Measurements from ENCODE around the gene TIPIN.
A peak's percentile ranks its signal among the peaks of the same experiment; 100 is the strongest.

The TIPIN gene

GRCh38 chr15:66302489-66303278 lies 53.8 kb downstream of the TIPIN start:
- no peak for DNase-seq (ENCODE audit: low read depth)

GRCh38 chr15:66298803-66299251 lies 57.7 kb downstream of the TIPIN start:
- no peak for DNase-seq (ENCODE audit: low read depth)

DNA sequence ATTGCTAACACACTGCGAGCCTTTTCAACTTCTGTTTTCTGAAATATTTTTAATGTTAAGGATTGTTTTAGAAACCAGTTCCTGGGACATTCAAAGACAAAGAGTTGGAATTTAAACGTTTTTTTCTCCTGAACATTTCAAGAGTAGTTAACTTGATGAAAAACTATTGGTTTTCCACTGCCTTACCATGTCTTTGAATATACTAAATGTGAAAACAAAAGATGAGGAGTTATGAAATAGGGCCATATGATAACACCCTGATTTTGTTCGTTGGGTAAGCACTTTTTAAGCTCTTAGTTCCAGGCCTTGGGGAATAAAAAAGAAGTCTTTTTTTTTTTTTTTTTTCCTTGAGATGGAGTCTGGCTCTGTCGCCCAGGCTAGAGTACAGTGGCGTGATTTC lies 60.3 kb downstream of the TIPIN start:
- no peak for DNase-seq (ENCODE audit: low read depth)

DNA sequence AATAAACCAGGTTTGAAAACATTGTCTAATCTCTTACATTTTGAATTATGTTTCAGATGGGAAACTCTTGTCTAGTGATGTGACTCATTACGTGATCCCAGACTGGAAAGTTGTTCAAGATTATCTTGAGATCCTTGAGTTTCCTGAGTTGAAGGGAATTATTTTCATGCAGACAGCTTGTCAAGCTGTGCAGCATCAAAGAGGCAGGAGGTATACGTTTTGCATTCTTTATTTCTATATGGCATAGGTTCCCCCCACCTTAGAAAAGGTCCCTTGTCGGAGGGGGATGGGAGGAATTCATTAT lies 61.6 kb downstream of the TIPIN start:
- DNase-seq (ENCODE audit: low read depth) = peak; percentile 54

DNA sequence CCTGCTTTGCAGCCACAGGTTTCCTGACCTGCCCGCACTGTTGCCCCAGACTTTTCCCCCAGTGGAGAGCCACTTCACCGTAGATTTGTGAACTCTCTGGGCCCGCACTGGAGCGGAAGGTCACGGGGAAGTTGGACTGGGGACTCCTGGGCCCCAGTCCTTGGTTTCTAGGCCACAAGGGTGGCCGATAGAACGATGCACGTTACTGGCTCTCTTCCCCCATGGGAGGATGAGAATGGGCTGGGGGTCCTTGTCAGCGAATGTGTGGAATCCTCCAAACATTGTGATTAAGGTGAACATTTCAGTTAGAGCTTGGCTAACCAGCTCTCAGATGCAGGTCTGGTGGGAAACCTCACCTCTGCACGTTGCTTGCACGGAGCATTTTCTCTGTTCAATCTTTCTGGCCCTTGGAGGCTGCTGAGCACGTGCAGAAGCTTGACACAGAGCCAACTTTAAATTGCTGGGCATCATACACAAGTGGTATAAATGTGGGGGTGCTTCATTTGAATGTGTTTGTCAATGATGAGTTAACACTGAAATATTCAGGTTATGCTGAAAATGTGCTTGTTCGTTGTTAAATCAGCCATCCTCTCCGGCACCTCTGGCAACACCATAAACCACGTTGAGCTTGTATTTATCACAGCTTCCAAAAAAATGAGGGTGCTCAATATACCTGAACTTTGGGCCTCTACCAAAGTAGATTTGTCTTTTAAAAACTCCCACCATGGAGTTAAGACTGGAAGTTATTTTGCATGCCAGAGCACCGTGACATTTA lies 62.1 kb downstream of the TIPIN start:
- DNase-seq (ENCODE audit: low read depth) = peak; percentile 85

- DNase-seq (ENCODE audit: low read depth) = peak; percentile 66
Measured at GRCh38 chr15:66293419-66294156, 62.9 kb downstream of the TIPIN start, which contains the start of gene DIS3L. DIS3L (plus strand) TSS chr15:66293568; CDS start chr15:66293597, 29 bp downstream.

GRCh38 chr15:66292571-66293418 lies 63.7 kb downstream of the TIPIN start:
- DNase-seq (ENCODE audit: low read depth) = no peak

DNA sequence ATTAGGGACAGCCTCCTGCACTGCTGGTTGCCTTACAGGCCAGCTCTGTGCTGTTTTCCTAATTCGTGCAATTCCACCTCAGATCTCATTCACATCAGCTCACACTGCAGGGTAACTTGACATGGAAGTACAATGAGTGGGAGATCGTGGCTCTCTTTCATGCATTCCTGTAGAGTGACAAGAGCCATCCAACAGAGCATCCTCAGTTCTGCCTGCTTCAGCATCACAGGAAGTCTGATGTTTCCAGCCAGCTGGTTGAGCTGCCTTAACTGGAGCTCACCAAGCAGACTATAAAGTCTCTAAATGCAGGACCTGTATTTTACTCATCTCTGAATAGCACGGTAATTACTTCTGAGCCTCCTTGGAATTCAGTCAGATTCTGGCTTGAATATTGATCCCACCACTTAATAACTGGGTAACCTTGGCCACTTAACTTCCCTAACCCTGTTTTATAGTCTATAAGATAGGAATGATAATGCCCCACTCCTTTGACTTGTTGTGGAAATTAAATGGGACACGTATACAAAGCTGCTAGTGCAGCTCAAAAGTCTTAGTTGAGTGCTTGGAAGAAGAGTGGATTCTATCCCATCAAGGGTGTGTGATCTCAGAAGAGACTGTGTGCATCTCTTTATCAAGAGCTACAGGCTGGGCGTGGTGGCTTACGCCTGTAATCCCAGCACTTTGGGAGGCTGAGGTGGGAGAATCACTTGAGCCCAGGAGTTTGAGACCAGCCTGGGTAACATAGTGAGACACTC lies 64.5 kb downstream of the TIPIN start:
- DNase-seq (ENCODE audit: low read depth) = peak; percentile 52

DNA sequence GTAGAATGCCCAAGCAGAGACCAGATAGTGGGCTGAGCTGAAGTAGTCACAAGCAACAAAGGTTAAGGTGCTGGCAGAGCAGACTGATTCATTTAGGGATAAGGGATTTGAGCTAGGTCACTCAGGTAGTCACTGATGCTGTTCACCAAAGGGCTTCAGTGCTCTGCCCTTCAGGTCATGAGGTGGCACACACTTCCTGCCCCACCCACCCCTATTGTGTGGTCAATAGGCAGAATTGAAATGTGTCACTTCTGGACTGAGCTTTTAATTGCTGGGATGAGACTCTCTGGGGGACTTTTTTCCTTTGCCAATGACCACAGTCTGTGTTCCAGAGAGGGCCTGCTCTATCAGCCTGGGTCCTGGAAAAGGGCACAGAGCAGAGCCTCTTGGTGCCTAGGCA lies 66.0 kb downstream of the TIPIN start:
- no peak for DNase-seq (ENCODE audit: low read depth)

DNA sequence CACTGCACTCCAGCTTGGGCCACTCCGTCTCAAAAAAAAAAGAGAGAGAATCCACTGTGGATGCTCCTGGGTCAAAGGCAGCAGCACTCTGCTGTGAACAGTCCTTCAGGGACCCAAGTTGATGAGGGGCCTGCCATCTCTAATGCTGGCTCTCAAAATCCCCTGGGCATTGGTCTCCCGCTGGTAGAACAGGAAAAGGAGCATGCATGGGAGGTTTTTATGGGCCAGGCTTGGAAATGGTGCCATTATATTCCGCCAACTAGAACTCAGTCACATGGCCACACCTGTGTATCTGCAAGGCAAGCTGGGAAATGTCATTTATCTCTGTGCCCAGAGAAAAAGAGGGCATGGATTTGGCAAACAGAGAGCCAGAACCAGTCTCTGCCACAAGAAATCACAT lies 66.5 kb downstream of the TIPIN start:
- no peak for DNase-seq (ENCODE audit: low read depth)

- peak; percentile 20 for DNase-seq (ENCODE audit: low read depth)
Measured at GRCh38 chr15:66288551-66289185, 67.8 kb downstream of the TIPIN start.

GRCh38 chr15:66288093-66288492 lies 68.4 kb downstream of the TIPIN start:
- DNase-seq (ENCODE audit: low read depth) = no peak

DNA sequence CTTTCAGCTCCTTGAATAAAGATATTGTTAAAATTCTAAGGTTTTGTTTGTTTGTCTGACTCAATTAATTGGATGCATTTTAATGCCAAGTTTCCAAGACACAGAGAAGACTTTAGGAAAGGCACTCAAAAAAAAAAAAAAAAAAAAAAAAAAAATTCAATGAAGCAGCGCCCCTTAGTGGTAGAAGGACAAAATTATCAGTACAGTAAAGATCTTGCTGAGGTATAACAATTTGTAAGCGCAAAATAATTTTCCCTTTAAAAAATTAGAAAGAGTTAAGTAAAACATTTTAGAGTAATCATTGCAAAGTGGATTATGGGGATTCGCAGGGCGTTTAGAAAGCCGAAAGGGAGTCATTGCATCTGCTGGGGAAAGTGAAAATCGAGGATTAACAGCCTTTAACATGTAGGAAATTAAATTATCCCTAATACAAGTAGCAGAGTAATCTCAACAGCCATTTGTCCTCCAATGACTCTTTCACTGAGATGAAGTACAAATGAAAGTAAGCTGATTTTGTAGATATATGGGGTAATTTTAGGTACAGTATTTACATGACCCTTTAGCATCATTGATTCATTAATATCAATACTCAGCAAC lies 68.9 kb downstream of the TIPIN start:
- DNase-seq (ENCODE audit: low read depth) = peak; percentile 48
